Stimulated activated CD4-positive, alpha-beta T cell treated with anti-CD3 and anti-CD28 coated beads, TNF-alpha, amount 100 ng/mL, for 48 hours (primary cell): ENCODE results near the gene PACRG.

Experiments
- DNase-seq, 3 donors: peaks; one replicate each; pipeline ENCODE4 v3.0.0-alpha.2; 2020; ENCODE audit warnings: low read depth in 3 of 3

The PACRG gene

GRCh38 chr6:163008626-163009025 lies 280.9 kb downstream of the PACRG start:
- DNase-seq, result no peak

GRCh38 chr6:163010145-163010544 lies 282.4 kb downstream of the PACRG start:
- no peak for DNase-seq

DNA sequence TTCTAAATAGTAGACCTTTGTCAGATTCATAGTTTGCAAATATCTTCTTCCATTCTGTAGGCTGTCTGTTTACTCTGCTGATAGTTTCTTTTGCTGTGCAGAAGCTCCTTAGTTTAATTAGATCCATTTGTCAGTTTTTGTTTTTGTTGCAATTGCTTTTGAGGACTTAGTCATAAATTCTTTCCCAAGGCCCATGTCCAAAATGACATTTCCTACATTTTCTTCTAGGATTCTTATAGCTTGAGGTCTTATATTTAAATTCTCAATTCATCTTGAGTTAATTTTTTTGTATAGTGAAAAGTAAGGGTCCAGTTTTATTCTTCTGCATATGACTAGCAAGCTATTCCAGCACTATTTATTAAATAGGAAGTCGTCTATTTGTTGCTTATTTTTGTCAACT lies 287.0 kb downstream of the PACRG start:
- DNase-seq, result no peak

DNA sequence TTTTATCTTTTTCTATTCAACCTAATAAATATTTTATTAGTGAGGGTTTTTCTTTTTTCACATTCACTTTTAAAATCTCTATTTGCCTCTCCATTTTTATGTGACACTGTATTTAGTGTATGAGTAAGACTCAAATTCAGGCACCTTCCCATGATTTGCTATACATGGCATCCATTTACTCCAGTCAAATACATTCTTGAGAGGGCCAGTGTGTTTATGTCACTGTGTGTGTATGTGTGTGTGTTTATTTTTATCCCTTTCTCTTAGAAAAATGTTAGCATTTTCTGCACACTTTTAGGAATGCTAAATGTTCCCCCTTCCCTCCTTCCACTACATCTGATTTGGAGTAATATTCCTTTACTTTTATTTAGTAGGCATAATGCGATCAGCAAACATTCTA lies 290.0 kb downstream of the PACRG start:
- no peak for DNase-seq

DNA sequence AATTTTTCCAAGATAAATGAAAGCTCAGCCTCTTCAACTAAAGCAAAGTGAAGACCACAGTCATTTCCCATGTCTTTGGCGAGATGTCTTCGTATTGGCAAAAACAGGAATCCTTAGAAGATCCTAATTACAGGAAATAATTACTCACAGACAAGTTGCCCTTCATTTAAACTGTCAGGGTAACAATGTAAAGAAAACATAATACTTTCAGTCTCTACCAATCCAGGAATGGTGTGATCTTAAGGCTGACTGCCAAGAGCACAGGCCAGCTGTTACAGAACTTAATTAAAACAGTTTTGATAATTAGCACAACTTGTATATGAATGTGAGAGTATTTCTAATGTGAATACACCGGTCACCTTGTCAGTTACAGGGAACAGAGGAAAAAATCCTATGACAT lies 292.2 kb downstream of the PACRG start:
- DNase-seq, result no peak

- no peak for DNase-seq
Measured at GRCh38 chr6:163021054-163021453, 293.3 kb downstream of the PACRG start.

DNA sequence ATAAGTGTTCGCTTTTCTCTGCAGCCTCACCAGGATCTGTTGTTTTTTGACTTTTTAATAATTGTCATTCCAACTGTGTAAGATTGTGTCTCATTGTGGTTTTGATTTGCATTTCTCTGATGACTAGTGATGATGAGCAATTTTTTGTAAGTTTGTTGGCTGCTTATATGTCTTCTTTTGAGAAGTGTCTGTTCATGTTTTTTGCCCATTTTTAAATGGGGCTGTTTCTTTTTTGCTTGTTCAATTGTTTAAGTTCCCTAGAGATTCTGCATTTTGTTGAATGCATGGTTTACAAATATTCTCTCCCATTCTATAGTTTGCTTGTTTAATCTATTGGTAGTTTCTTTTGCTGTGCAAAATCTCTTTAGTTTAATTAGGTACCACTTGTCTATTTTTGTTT lies 295.9 kb downstream of the PACRG start:
- DNase-seq, result no peak

GRCh38 chr6:163026893-163027292 lies 299.1 kb downstream of the PACRG start:
- no peak for DNase-seq

- DNase-seq, result no peak
Measured at GRCh38 chr6:163030980-163031379, 303.2 kb downstream of the PACRG start.

DNA sequence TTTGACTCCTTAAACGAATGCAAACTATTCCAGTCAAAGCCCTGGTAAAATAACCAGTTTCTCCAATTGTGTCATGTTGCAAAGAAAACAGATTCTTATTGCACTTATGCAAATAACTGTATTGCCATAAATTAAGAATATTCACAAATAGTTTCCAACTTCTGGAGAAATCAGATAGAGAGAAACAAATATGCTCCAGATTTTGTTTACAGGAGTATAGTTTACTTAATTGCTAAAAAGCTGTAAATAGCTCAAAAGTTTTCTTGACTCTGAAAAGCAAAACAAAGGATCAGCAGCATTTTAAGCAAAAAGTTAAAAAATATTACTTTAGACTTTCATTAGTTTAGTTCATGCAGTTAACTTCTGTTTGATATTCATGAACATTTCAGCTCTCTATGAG lies 304.2 kb downstream of the PACRG start:
- DNase-seq, result no peak

GRCh38 chr6:163036160-163036645 lies 308.4 kb downstream of the PACRG start:
- DNase-seq, result no peak

- no peak for DNase-seq
Measured at GRCh38 chr6:163038317-163038716, 310.5 kb downstream of the PACRG start.

- no peak for DNase-seq
Measured at GRCh38 chr6:163048345-163048744, 320.6 kb downstream of the PACRG start.

GRCh38 chr6:163053667-163054344 lies 326.0 kb downstream of the PACRG start:
- DNase-seq, result no peak

GRCh38 chr6:163054641-163055040 lies 326.9 kb downstream of the PACRG start:
- DNase-seq, result no peak

GRCh38 chr6:163057260-163057659 lies 329.5 kb downstream of the PACRG start:
- DNase-seq, result no peak

GRCh38 chr6:163062790-163063189 lies 335.0 kb downstream of the PACRG start:
- DNase-seq, result no peak

DNA sequence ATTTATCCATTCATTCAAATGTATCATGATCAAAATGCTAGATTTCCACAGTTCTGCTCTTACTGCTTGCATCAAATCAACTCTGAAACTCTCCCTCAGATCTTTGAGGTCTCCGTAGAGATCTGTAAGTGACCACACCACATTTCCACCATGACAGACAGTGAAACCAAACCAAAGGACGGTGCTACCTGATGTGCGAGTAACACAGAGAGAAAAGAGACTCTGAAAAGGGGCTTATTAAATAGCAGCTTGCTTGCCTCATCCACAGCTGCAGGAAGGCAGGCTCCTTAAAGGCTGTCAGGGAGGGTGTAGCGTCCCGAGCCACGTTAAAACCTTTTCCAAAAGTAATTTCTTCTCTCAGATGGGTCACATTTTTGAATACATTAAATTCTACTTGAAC lies 335.8 kb downstream of the PACRG start:
- no peak for DNase-seq

DNA sequence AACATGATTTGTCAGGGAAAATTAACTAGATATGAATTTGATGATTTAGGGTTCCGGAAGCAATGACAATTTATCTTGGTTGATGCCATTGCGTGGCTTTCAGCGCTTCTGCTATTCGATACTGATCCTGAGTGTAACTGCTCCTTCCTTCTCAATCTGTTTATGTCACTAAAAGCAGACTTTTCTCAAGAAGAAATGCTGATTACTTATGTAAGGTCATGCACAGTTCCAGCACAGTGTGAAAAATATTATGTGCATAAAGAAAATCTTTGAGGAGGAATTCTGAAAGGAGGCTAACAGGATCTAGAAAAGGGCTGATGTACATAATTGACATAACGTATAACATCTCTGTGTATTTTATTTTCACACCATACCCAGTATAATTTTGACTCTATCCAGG lies 336.6 kb downstream of the PACRG start:
- DNase-seq, result no peak

GRCh38 chr6:163066200-163066599 lies 338.4 kb downstream of the PACRG start:
- DNase-seq, result no peak

DNA sequence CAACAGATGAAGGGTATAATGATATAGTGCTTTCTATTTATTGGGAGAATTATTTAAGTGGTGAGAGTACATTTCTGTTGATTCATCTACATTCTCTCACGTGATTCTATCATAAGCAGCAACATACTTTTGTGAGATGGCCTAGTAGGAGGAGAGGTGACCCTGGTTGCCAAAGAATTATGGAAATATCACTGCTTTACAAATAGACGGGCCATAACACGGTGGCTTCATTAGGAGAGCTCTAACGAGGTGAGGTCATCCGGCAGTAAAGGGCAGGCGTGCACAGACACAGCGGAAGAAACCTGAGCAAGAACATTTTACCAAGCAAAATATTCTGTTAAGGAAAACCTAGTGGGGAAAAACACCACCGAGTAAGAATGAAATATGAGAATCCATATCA lies 349.4 kb downstream of the PACRG start:
- no peak for DNase-seq

- no peak for DNase-seq
Measured at GRCh38 chr6:163078712-163079111, 350.9 kb downstream of the PACRG start.

GRCh38 chr6:163080228-163080627 lies 352.5 kb downstream of the PACRG start:
- DNase-seq, result no peak

DNA sequence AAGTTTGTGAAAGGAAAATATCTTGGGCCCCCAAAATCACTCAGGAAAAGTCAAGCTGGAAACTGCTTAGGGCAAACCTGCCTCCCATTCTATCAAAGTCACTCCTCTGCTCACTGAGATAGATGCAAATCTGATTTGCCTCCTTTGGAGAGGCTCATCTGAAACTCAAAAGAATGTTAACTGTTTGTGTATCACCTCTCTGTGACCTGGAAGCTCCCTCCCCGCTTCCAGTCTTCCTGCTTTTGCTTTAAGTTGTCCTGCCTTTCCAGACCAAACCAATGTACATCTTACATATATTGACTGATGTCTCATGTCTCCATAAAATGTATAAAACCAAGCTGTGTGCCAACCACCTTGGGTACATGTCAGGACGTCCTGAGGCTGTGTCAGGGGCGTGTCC lies 355.4 kb downstream of the PACRG start:
- DNase-seq, result no peak
